ENCODE measurements around the gene ECE2. TPM values are rescaled to one million over a fixed set of nuclear protein-coding genes. Genes with fewer than 3 reads are reported as not detected.
A peak's percentile ranks its signal among the peaks of the same experiment; 100 is the strongest.

ECE2 gene
- total and polyA plus RNA-seq, 10 of the 15 experiments (the other 5 are each of a cell fraction or from before 2014, with no cell fraction given) = not detected

DNA sequence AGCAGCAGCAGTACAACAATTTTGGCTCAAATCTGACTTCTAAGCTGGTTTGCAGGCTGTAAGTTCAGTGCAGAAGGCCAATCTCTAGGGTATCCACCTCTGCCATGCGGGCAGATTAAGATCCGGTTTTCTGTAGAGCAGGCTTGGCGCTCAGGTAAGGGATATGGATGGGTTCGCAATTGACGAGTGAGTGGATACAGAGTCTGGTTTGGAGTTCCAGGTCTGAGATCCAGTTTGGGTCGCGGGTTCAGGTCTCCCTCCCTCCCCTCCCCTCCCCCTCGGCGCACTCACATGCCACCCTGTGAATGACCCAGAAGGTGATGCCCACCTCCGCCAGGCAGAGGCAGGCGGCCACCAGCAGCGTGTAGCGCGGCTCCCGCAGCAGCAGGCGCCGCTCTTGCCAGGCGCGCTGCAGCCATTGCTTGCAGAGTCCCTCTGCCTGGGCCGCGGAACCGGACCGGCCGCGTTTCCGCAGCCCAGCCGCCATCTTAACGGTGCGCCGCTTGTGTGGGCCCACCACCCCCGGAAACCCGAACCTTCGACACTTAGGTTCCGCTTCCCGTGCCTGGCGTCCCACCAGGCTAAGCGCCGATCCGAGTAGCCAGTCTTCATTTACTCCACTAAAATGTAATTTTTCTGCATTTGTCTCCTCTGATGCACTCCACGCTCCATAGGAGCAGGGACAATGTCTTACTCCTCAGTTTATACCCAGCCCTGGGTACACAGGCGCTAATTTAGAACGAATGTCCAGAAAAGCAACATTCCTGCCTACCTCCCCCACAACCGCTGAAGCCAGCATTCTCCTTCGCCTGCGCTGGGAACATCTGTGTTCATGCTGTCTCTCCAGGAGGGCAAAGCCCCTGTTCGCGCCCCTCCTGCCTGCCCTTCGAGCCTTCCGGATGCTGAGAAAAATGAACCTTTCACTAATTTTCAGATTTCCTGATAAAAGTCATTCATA, 27.1 kb upstream of the ECE2 start, which contains the start of gene ALG3 (continued):
- TF ChIP-seq ZNF384 (IDR thresholded peaks at IDR 0.05; ENCODE audit: borderline replicate concordance, low read depth, low read length) (no peak), SMAD1 (IDR thresholded peaks at IDR 0.05; ENCODE audit: low read depth, partially characterized antibody) (no peak), PML (IDR thresholded peaks at IDR 0.05; ENCODE audit: low read length) (peak; percentile 52; the same call in 1 of the 2 replicates), NFXL1 (IDR thresholded peaks at IDR 0.05; ENCODE audit: borderline replicate concordance) (no peak), CHD4 (IDR thresholded peaks at IDR 0.05) (no peak), ZSCAN29 (IDR thresholded peaks at IDR 0.05) (no peak), SREBF2 (IDR thresholded peaks at IDR 0.05; ENCODE audit: low read length) (no peak), IKZF1 (conservative IDR thresholded peaks at IDR 0.05) (peak; percentile 56; the same call in 1 of the 2 replicates), CREM (IDR thresholded peaks at IDR 0.05; ENCODE audit: low read depth) (peak; percentile 75), SIX5 (IDR thresholded peaks at IDR 0.05; ENCODE audit: low read depth, low read length, severe bottlenecking) (peak; percentile 52), RFX5 (IDR thresholded peaks at IDR 0.05; ENCODE audit: low read depth, low read length) (no peak), ZNF24 (IDR thresholded peaks at IDR 0.05) (no peak), USF1 (IDR thresholded peaks at IDR 0.05; ENCODE audit: borderline replicate concordance, extremely low read length, insufficient read depth, low read depth, low read length) (peak; percentile 7), HDAC6 (IDR thresholded peaks at IDR 0.05; ENCODE audit: unreplicated experiment) (peak; percentile 58)
- TF ChIP-seq, protein P1, sequence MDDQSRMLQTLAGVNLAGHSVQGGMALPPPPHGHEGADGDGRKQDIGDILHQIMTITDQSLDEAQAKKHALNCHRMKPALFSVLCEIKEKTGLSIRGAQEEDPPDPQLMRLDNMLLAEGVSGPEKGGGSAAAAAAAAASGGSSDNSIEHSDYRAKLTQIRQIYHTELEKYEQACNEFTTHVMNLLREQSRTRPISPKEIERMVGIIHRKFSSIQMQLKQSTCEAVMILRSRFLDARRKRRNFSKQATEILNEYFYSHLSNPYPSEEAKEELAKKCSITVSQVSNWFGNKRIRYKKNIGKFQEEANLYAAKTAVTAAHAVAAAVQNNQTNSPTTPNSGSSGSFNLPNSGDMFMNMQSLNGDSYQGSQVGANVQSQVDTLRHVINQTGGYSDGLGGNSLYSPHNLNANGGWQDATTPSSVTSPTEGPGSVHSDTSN (IDR thresholded peaks at IDR 0.05; ENCODE audit: insufficient replicate concordance, low read depth, low read length) = peak; percentile 6
- TF ChIP-seq, protein P2, sequence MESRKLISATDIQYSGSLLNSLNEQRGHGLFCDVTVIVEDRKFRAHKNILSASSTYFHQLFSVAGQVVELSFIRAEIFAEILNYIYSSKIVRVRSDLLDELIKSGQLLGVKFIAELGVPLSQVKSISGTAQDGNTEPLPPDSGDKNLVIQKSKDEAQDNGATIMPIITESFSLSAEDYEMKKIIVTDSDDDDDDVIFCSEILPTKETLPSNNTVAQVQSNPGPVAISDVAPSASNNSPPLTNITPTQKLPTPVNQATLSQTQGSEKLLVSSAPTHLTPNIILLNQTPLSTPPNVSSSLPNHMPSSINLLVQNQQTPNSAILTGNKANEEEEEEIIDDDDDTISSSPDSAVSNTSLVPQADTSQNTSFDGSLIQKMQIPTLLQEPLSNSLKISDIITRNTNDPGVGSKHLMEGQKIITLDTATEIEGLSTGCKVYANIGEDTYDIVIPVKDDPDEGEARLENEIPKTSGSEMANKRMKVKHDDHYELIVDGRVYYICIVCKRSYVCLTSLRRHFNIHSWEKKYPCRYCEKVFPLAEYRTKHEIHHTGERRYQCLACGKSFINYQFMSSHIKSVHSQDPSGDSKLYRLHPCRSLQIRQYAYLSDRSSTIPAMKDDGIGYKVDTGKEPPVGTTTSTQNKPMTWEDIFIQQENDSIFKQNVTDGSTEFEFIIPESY (IDR thresholded peaks at IDR 0.05) = no peak
- TF ChIP-seq, protein P3, sequence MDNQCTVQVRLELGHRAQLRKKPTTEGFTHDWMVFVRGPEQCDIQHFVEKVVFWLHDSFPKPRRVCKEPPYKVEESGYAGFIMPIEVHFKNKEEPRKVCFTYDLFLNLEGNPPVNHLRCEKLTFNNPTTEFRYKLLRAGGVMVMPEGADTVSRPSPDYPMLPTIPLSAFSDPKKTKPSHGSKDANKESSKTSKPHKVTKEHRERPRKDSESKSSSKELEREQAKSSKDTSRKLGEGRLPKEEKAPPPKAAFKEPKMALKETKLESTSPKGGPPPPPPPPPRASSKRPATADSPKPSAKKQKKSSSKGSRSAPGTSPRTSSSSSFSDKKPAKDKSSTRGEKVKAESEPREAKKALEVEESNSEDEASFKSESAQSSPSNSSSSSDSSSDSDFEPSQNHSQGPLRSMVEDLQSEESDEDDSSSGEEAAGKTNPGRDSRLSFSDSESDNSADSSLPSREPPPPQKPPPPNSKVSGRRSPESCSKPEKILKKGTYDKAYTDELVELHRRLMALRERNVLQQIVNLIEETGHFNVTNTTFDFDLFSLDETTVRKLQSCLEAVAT (IDR thresholded peaks at IDR 0.05) = no peak
- TF ChIP-seq, protein P4, sequence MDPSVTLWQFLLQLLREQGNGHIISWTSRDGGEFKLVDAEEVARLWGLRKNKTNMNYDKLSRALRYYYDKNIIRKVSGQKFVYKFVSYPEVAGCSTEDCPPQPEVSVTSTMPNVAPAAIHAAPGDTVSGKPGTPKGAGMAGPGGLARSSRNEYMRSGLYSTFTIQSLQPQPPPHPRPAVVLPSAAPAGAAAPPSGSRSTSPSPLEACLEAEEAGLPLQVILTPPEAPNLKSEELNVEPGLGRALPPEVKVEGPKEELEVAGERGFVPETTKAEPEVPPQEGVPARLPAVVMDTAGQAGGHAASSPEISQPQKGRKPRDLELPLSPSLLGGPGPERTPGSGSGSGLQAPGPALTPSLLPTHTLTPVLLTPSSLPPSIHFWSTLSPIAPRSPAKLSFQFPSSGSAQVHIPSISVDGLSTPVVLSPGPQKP (IDR thresholded peaks at IDR 0.05; ENCODE audit: low read depth, low read length) = 0 out of 2 replicates have a peak, but pooled peaks have one; percentile 68
